Peyer's patch (tissue), 4 donors: ENCODE measurements around the gene UBAP2.

Source experiments
- CTCF ChIP-seq, 6 experiments: fragments of 450-650 bp in 4 of 6; fragments of 200-600 bp in 2 of 6; sonication (generic) in 1 of 6; IDR thresholded peaks; one replicate each; pipeline ENCODE4 v1.5.1; 2017 to 2019; ENCODE audit warnings: antibody characterized with exemption in 6 of 6, mild to moderate bottlenecking in 3 of 6, moderate library complexity in 1 of 6
- POLR2A ChIP-seq, 2 donors: fragments of 450-650 bp; IDR thresholded peaks; one replicate each; pipeline ENCODE4 v1.5.1; 2017; ENCODE audit warnings: antibody characterized with exemption in 2 of 2, mild to moderate bottlenecking in 2 of 2, moderate library complexity in 2 of 2

GRCh38 chr9:34087370-34087769 is 38.7 kb upstream of the UBAP2 start:
- TF ChIP-seq CTCF (IDR thresholded peaks at IDR 0.05) (no peak), POLR2A (IDR thresholded peaks at IDR 0.05) (no peak)
